K562 (cell line): Measurements from ENCODE around the gene ITGB5. TPM values are rescaled to one million over a fixed set of nuclear protein-coding genes. Genes with fewer than 3 reads are reported as not detected.

Experiments used
- ARNT ChIP-seq, 2 experiments: fragments of 450-650 bp; IDR thresholded peaks; 2 replicates each; pipeline ENCODE4 v1.6.1; 2016; ENCODE audit warnings: mild to moderate bottlenecking in 1 of 2
- CBX8 ChIP-seq: fragments of 200-600 bp; sonication (generic); IDR thresholded peaks from 2 replicates; pipeline ENCODE4 v1.6.1; 2012; ENCODE audit warnings: borderline replicate concordance, mixed run types, low read depth, mild to moderate bottlenecking, moderate library complexity, mixed read lengths, low read length, control low read depth, inconsistent platforms; ENCODE audit not compliant: poor library complexity, severe bottlenecking; ENCODE audit errors: extremely low read depth
- ELK1 ChIP-seq: sonication (generic); formaldehyde crosslinking; IDR thresholded peaks from 2 replicates; pipeline ENCODE4 v1.8.1; 2022; ENCODE audit warnings: missing genetic modification reagents
- FOXK2 ChIP-seq, 2 experiments: fragments of 450-650 bp; IDR thresholded peaks in 1 of 2; conservative IDR thresholded peaks in 1 of 2; 2 replicates each; pipeline ENCODE4 v1.6.1; 2016; ENCODE audit warnings: low read depth in 2 of 2, mild to moderate bottlenecking in 1 of 2
- HCFC1 ChIP-seq: IDR thresholded peaks from 2 replicates; pipeline ENCODE4 v1.6.1; 2012; ENCODE audit warnings: low read depth, low read length, improper control_type of control experiment
- HOMEZ ChIP-seq: fragments of 250-450 bp; sonication (Bioruptor Pico); IDR thresholded peaks from 2 replicates; pipeline ENCODE4 v1.4.0; 2020; ENCODE audit warnings: mild to moderate bottlenecking, moderate library complexity
- JUNB ChIP-seq: fragments of 450-650 bp; formaldehyde crosslinking; conservative IDR thresholded peaks from 2 replicates; pipeline ENCODE4 v1.4.0; 2020; ENCODE audit warnings: mild to moderate bottlenecking
- MTF1 ChIP-seq: fragments of 250-450 bp; sonication (Bioruptor Pico); IDR thresholded peaks from 2 replicates; pipeline ENCODE4 v1.9.0; 2021; ENCODE audit warnings: moderate library complexity, mild to moderate bottlenecking, inconsistent platforms, borderline replicate concordance
- NEUROD1 ChIP-seq: fragments of 150-350 bp; IDR thresholded peaks from 2 replicates; pipeline ENCODE4 v1.6.1; 2014; ENCODE audit warnings: borderline replicate concordance, low read length, low read depth; ENCODE audit not compliant: partially characterized antibody
- NFE2 ChIP-seq: IDR thresholded peaks from 2 replicates; pipeline ENCODE4 v1.6.1; 2014; ENCODE audit warnings: antibody characterized with exemption, low read depth
- POLR3G ChIP-seq: IDR thresholded peaks from 2 replicates; pipeline ENCODE4 v1.6.1; 2011; ENCODE audit not compliant: insufficient read length, insufficient replicate concordance; ENCODE audit errors: extremely low read depth
- RBM39 ChIP-seq: fragments of 200-400 bp; formaldehyde crosslinking; optimal IDR thresholded peaks from 2 replicates; pipeline ENCODE3; 2018; ENCODE audit warnings: low read depth, low read length
- SAFB2 ChIP-seq: fragments of 200-400 bp; formaldehyde crosslinking; IDR thresholded peaks from 2 replicates; pipeline ENCODE4 v1.6.1; 2018; ENCODE audit warnings: borderline replicate concordance, low read length, low read depth, moderate library complexity; ENCODE audit not compliant: severe bottlenecking
- TAF7 ChIP-seq: fragments of 450-650 bp; IDR thresholded peaks from 2 replicates; pipeline ENCODE4 v1.6.1; 2016; ENCODE audit warnings: missing genetic modification characterization, missing compliant biosample characterization
- TRIM28 ChIP-seq: fragments of 450-650 bp; IDR thresholded peaks from 2 replicates; pipeline ENCODE4 v1.6.1; 2017
- YBX1 ChIP-seq: fragments of 450-650 bp; IDR thresholded peaks from 2 replicates; pipeline ENCODE4 v1.7.1; 2016; ENCODE audit warnings: mild to moderate bottlenecking
- ZBTB33 ChIP-seq: sonication (generic); formaldehyde crosslinking; IDR thresholded peaks from 2 replicates; pipeline ENCODE4 v1.8.1; 2023; ENCODE audit warnings: mild to moderate bottlenecking, missing genetic modification reagents
- ZBTB8A ChIP-seq: fragments of 450-650 bp; IDR thresholded peaks from 2 replicates; pipeline ENCODE4 v1.6.1; 2018; ENCODE audit warnings: mild to moderate bottlenecking, moderate library complexity; ENCODE audit not compliant: partially characterized antibody
- ZC3H8 ChIP-seq: fragments of 450-650 bp; IDR thresholded peaks from 2 replicates; pipeline ENCODE4 v1.6.1; 2017
- polyA plus RNA-seq, 8 experiments: library from polyadenylated mRNA; depleted of rRNA in 4 of 8; stranded (reverse) in 5 of 8; unstranded in 3 of 8; fragments of >200 nt; fragmentation: Nextera tagmentation in 2 of 8; fragmentation: Illumina TruSeq in 1 of 8; extraction: Ambion mirVana in 2 of 8; extraction: Trizol in 1 of 8; gene quantifications; 2 replicates each; pipeline versions ENCODE4 v1.2.1 to v1.2.3, GENCODE V29; 2011 to 2014; ENCODE audit warnings: inconsistent platforms in 1 of 8, missing spikeins in 1 of 8
- total RNA-seq, 7 experiments: library from RNA; depleted of rRNA in 6 of 7; stranded (reverse); fragments of >200 nt in 6 of 7; fragmentation: Illumina TruSeq in 2 of 7; extraction: Trizol in 2 of 7; gene quantifications; 2 replicates each; pipeline versions ENCODE4 v1.2.1 to v1.2.3, GENCODE V29; 2011 to 2021; ENCODE audit warnings: low replicate concordance in 1 of 7
- TF ChIP-seq, protein P1 (sequence below): fragments of 150-350 bp; conservative IDR thresholded peaks from 2 replicates; pipeline ENCODE4 v1.6.1; 2014; ENCODE audit warnings: low read length

ITGB5 gene
- total and polyA plus RNA-seq, 9 of the 15 experiments (the other 6 are each of a cell fraction or from before 2014, with no cell fraction given): 1.7 to 46.8 (median 9.9) TPM

- TF ChIP-seq SAFB2: no peak
- TF ChIP-seq, protein P1, sequence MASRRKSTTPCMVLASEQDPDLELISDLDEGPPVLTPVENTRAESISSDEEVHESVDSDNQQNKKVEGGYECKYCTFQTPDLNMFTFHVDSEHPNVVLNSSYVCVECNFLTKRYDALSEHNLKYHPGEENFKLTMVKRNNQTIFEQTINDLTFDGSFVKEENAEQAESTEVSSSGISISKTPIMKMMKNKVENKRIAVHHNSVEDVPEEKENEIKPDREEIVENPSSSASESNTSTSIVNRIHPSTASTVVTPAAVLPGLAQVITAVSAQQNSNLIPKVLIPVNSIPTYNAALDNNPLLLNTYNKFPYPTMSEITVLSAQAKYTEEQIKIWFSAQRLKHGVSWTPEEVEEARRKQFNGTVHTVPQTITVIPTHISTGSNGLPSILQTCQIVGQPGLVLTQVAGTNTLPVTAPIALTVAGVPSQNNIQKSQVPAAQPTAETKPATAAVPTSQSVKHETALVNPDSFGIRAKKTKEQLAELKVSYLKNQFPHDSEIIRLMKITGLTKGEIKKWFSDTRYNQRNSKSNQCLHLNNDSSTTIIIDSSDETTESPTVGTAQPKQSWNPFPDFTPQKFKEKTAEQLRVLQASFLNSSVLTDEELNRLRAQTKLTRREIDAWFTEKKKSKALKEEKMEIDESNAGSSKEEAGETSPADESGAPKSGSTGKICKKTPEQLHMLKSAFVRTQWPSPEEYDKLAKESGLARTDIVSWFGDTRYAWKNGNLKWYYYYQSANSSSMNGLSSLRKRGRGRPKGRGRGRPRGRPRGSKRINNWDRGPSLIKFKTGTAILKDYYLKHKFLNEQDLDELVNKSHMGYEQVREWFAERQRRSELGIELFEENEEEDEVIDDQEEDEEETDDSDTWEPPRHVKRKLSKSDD: no peak
- no peak for TF ChIP-seq ELK1 (CRISPR knock-in tag)
- TF ChIP-seq ZBTB8A: no peak
- peak; percentile 77 to 80 for TF ChIP-seq FOXK2 (conservative IDR thresholded peaks at IDR 0.05 in 1 of 2, IDR thresholded peaks at IDR 0.05 in 1 of 2; ENCODE audit: low read depth in 2 of 2)
- TF ChIP-seq ZBTB33 (CRISPR knock-in tag): no peak
- TF ChIP-seq POLR3G: no peak
- no peak for TF ChIP-seq RBM39
- TF ChIP-seq TRIM28: no peak
- TF ChIP-seq ARNT (IDR thresholded peaks at IDR 0.05): 0 out of 4 replicates have a peak, but pooled peaks of 1 of the 2 experiments have one; percentile 36
- no peak for TF ChIP-seq TAF7 (tag)
- peak; percentile 88 for TF ChIP-seq NFE2
- no peak for TF ChIP-seq HOMEZ (CRISPR knock-in tag)
- no peak for TF ChIP-seq JUNB
- no peak for TF ChIP-seq YBX1
- no peak for TF ChIP-seq CBX8
- TF ChIP-seq HCFC1: no peak
- no peak for TF ChIP-seq NEUROD1
- no peak for TF ChIP-seq MTF1 (CRISPR knock-in tag)
- no peak for TF ChIP-seq ZC3H8
Observed at GRCh38 chr3:124878561-124879336, 8.4 kb downstream of the ITGB5 start (continued).
